HG02588 (cell line): ENCODE data around the gene GPR21.

Source experiments
- ATAC-seq: cut with Tn5 transposase; IDR thresholded peaks from one replicate; pipeline ENCODE4 v1.9.1; 2021; ENCODE audit warnings: mild to moderate bottlenecking, moderate library complexity; ENCODE audit not compliant: unreplicated experiment

Gene GPR21

GRCh38 chr9:123063177-123063598 is 29.7 kb downstream of the GPR21 start:
- ATAC-seq: no peak

GRCh38 chr9:123063896-123064295 is 30.4 kb downstream of the GPR21 start:
- ATAC-seq: no peak

- ATAC-seq: no peak
These were observed 31.2 kb downstream of the GPR21 start for GRCh38 chr9:123064716-123065115.

- no peak for ATAC-seq
These were observed 31.7 kb downstream of the GPR21 start for GRCh38 chr9:123065196-123065595.

GRCh38 chr9:123067136-123067535 is 33.7 kb downstream of the GPR21 start:
- ATAC-seq: no peak

GRCh38 chr9:123069010-123069481 is 35.6 kb downstream of the GPR21 start:
- ATAC-seq: no peak

- no peak for ATAC-seq
These were observed 36.7 kb downstream of the GPR21 start for GRCh38 chr9:123070198-123070597.

GRCh38 chr9:123072407-123072995 is 39.0 kb downstream of the GPR21 start:
- no peak for ATAC-seq

GRCh38 chr9:123073441-123073840 is 40.0 kb downstream of the GPR21 start:
- no peak for ATAC-seq

- ATAC-seq: no peak
These were observed 40.5 kb downstream of the GPR21 start for GRCh38 chr9:123073991-123074422.

- no peak for ATAC-seq
These were observed 41.2 kb downstream of the GPR21 start for GRCh38 chr9:123074628-123075027.

- no peak for ATAC-seq
These were observed 47.0 kb downstream of the GPR21 start for GRCh38 chr9:123080444-123080843.

GRCh38 chr9:123081824-123082223 is 48.4 kb downstream of the GPR21 start:
- ATAC-seq: no peak

GRCh38 chr9:123083680-123084079 is 50.2 kb downstream of the GPR21 start:
- no peak for ATAC-seq

GRCh38 chr9:123084256-123084655 is 50.8 kb downstream of the GPR21 start:
- no peak for ATAC-seq
